GM12874 (cell line): ENCODE data around the gene LNX1.

Source experiments
- TF ChIP-seq, protein P1 (sequence below): IDR thresholded peaks from 2 replicates; pipeline ENCODE4 v1.5.1; 2011; ENCODE audit warnings: low read depth, mild to moderate bottlenecking, control low read depth, low read length, moderate library complexity; ENCODE audit not compliant: insufficient read depth

The LNX1 gene

GRCh38 chr4:53527326-53527725 lies 64.0 kb downstream of the LNX1 start:
- TF ChIP-seq, protein P1, sequence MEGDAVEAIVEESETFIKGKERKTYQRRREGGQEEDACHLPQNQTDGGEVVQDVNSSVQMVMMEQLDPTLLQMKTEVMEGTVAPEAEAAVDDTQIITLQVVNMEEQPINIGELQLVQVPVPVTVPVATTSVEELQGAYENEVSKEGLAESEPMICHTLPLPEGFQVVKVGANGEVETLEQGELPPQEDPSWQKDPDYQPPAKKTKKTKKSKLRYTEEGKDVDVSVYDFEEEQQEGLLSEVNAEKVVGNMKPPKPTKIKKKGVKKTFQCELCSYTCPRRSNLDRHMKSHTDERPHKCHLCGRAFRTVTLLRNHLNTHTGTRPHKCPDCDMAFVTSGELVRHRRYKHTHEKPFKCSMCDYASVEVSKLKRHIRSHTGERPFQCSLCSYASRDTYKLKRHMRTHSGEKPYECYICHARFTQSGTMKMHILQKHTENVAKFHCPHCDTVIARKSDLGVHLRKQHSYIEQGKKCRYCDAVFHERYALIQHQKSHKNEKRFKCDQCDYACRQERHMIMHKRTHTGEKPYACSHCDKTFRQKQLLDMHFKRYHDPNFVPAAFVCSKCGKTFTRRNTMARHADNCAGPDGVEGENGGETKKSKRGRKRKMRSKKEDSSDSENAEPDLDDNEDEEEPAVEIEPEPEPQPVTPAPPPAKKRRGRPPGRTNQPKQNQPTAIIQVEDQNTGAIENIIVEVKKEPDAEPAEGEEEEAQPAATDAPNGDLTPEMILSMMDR = no peak

GRCh38 chr4:53522334-53522733 lies 69.0 kb downstream of the LNX1 start:
- TF ChIP-seq, protein P1 = no peak

GRCh38 chr4:53520116-53520515 lies 71.2 kb downstream of the LNX1 start:
- TF ChIP-seq, protein P1 = no peak

- TF ChIP-seq, protein P1 = no peak
These were observed 72.5 kb downstream of the LNX1 start for GRCh38 chr4:53518807-53519206.

DNA sequence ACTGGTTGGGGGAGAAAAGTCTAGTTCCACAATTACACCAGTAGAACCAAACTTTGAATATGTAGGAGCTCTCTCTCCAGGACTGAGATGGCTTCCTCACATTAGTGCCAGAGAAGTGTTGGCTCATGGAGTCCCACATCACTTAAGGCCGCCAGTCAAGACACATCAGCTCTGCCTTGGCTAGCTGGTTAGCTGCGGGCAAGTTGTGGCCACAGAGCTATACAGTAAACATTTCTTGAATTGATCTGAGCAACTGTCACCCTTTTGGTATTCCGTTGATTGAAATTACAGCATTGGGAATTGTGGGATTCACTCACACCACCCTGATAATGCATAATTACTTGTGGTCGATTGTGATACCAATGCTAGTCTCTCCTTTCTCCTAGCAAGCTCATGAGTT lies 76.2 kb downstream of the LNX1 start:
- TF ChIP-seq, protein P1 = no peak

GRCh38 chr4:53514509-53514908 lies 76.8 kb downstream of the LNX1 start:
- TF ChIP-seq, protein P1 = no peak

DNA sequence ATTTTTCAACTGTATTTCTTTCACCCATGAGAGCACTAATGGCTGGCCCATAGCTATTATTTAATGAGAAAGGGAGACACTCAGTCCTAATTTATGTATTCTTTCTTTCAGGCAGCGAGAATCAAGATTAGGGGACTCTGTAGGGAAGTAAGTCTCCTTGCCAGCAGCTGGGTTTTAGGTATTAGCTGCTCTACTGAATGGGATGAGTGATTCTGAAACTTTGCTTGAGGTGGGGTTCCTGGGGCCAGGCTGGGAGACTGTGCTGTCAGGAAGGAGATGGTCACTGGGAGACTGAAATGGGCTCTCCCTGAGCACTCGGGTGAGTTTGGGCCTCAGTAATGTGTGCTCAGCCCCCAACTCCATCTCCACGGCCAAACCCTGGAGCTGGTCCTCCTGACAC lies 78.7 kb downstream of the LNX1 start:
- TF ChIP-seq, protein P1 = no peak

- TF ChIP-seq, protein P1 = no peak
These were observed 80.3 kb downstream of the LNX1 start for GRCh38 chr4:53511014-53511413.
